MM.1S (cell line): ENCODE data around the gene RBFOX2.

ENCODE experiments used
- EZH2 ChIP-seq: fragments of 300-600 bp; sonication (generic); optimal IDR thresholded peaks from 2 replicates; pipeline ENCODE3; 2017; ENCODE audit warnings: low read depth, mild to moderate bottlenecking, antibody characterized with exemption, low read length, mixed read lengths
- EZH2phosphoT487 ChIP-seq: fragments of 300-600 bp; sonication (generic); IDR thresholded peaks from 2 replicates; pipeline ENCODE4 v1.6.1; 2018; ENCODE audit warnings: antibody characterized with exemption, low read length
- TF ChIP-seq, protein P1 (sequence below): fragments of 300-600 bp; sonication (generic); IDR thresholded peaks from 2 replicates; pipeline ENCODE4 v1.5.1; 2016; ENCODE audit warnings: antibody characterized with exemption, low read length, mixed read lengths

DNA sequence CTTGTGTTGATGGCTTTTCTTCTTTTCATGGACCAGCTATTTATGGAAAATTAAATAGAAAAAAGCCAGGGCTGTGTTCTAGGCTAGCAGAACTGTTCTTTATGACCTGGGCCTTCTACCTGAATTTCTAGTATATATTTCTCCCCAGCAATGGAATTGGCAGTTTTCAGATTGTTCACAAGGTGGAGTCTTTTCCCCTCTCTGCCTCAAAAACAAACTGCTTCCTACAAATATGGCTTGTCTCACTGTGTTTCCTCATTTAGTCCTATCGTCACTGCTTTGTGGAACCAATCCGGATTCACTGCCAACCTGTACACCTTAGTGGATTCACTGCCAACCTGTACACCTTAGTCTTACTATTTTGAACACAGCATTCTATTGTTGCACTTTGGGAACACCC is 316.0 kb downstream of the RBFOX2 start:
- TF ChIP-seq, protein P1, sequence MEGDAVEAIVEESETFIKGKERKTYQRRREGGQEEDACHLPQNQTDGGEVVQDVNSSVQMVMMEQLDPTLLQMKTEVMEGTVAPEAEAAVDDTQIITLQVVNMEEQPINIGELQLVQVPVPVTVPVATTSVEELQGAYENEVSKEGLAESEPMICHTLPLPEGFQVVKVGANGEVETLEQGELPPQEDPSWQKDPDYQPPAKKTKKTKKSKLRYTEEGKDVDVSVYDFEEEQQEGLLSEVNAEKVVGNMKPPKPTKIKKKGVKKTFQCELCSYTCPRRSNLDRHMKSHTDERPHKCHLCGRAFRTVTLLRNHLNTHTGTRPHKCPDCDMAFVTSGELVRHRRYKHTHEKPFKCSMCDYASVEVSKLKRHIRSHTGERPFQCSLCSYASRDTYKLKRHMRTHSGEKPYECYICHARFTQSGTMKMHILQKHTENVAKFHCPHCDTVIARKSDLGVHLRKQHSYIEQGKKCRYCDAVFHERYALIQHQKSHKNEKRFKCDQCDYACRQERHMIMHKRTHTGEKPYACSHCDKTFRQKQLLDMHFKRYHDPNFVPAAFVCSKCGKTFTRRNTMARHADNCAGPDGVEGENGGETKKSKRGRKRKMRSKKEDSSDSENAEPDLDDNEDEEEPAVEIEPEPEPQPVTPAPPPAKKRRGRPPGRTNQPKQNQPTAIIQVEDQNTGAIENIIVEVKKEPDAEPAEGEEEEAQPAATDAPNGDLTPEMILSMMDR, result no peak
- TF ChIP-seq EZH2phosphoT487 (no peak), EZH2 (no peak)
